ENCODE results near the gene AFTPH. TPM values are rescaled to one million over a fixed set of nuclear protein-coding genes. Genes with fewer than 3 reads are reported as not detected.

AFTPH gene
- polyA plus RNA-seq, 1 of the 3 experiments (the other 2 are of a cell fraction), result 7.4 TPM

DNA sequence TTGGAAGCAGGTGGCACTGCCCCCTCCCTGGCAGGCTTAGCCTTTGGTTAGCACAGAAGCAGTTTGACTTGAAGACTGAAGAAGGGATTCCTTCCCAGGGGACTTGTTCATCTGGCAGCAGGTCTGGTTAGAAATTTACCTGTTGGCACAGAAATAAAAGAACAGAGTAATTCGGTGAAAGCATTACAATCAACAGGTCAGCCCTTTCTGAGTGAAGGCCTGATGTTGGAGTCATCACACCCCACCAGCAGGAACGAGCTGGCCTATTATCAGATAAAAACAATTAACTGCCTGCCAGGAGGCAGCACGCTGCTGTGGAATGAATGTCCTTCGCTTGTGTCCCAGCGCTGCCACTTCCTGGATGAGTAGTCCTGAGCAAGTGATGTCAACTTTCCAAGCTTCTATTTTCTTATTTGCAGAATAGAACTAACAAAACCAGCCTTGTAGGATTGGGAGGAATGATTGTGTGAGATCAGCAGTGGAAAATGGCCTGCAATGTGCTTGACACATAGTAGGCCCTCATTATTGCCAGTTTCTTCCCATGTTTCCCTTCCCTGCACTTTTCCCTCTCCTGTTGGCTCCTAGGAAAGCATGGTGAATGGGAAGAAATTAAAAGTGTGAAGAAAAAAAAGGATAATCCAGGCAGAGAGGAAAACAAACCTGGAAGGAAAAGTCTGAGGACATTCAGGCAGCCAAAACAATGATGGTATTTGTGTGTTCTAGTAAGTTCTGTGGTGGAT is 41.2 kb upstream of the AFTPH start:
- Histone ChIP-seq H3K9ac (no peak overlapping the region), H4K20me1 (ENCODE audit: insufficient read depth) (no peaks in the 10 kb centered on the region), H3K4me1 (ENCODE audit: control insufficient read depth in 1 of 2, insufficient read depth in 2 of 2, low read depth in 1 of 2, low read length in 1 of 2) (peaks cover 5 to 10% of the 10 kb centered on the region in 2 experiments; a peak in 1 of 4 replicates), H3K4me3 (ENCODE audit: low read depth in 2 of 2, low read length in 1 of 2) (no peak overlapping the region), H3K79me2 (ENCODE audit: insufficient read depth) (no peaks in the 10 kb centered on the region), H3K9me2 (no peaks in the 10 kb centered on the region), H3F3A (replicated peaks; ENCODE audit: insufficient read depth) (peaks cover 8% of the 10 kb centered on the region), H3K27me3 (ENCODE audit: insufficient read depth) (no peaks in the 10 kb centered on the region; the same call in 1 of the 2 replicates), H3K36me3 (replicated peaks in 1 of 2; ENCODE audit: control insufficient read depth in 1 of 2, insufficient read depth in 2 of 2, low read length in 1 of 2) (no peaks in the 10 kb centered on the region), H3K27ac (ENCODE audit: low read depth in 2 of 2, low read length in 1 of 2) (no peak overlapping the region), H3K9me3 (no peaks in the 10 kb centered on the region), H2AFZ (ENCODE audit: low read depth) (no peak overlapping the region), H3K4me2 (no peak overlapping the region)
- WGBS (ENCODE audit: low lambda C conversion rate), result 29% methylated on average over 5 of the region's 5 CpGs
- ChIA-PET CTCF (interaction anchor here (0.9 to 1.1 kb wide), 2 partner anchors 9 to 40 kb away, joined by 3 read pairs; no protein-coding TSS in a partner anchor), POLR2A (interaction anchor here (1.6 kb wide), 1 partner anchor 11 kb away, joined by 4 read pairs; no protein-coding TSS in a partner anchor)
- DNase-seq, result peak; percentile 41
- TF ChIP-seq GATA2 (CRISPR knock-in tag; IDR thresholded peaks at IDR 0.05), result peak; percentile 49
- TF ChIP-seq, protein P1, sequence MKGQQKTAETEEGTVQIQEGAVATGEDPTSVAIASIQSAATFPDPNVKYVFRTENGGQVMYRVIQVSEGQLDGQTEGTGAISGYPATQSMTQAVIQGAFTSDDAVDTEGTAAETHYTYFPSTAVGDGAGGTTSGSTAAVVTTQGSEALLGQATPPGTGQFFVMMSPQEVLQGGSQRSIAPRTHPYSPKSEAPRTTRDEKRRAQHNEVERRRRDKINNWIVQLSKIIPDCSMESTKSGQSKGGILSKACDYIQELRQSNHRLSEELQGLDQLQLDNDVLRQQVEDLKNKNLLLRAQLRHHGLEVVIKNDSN (IDR thresholded peaks at IDR 0.05; ENCODE audit: borderline replicate concordance, low read depth), result no peak
- TF ChIP-seq, protein P2, sequence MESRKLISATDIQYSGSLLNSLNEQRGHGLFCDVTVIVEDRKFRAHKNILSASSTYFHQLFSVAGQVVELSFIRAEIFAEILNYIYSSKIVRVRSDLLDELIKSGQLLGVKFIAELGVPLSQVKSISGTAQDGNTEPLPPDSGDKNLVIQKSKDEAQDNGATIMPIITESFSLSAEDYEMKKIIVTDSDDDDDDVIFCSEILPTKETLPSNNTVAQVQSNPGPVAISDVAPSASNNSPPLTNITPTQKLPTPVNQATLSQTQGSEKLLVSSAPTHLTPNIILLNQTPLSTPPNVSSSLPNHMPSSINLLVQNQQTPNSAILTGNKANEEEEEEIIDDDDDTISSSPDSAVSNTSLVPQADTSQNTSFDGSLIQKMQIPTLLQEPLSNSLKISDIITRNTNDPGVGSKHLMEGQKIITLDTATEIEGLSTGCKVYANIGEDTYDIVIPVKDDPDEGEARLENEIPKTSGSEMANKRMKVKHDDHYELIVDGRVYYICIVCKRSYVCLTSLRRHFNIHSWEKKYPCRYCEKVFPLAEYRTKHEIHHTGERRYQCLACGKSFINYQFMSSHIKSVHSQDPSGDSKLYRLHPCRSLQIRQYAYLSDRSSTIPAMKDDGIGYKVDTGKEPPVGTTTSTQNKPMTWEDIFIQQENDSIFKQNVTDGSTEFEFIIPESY (IDR thresholded peaks at IDR 0.05; ENCODE audit: borderline replicate concordance, low read depth), result no peak
- TF ChIP-seq, protein P3, sequence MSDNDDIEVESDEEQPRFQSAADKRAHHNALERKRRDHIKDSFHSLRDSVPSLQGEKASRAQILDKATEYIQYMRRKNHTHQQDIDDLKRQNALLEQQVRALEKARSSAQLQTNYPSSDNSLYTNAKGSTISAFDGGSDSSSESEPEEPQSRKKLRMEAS (IDR thresholded peaks at IDR 0.05; ENCODE audit: low read depth), result no peak
- TF ChIP-seq, protein P4, sequence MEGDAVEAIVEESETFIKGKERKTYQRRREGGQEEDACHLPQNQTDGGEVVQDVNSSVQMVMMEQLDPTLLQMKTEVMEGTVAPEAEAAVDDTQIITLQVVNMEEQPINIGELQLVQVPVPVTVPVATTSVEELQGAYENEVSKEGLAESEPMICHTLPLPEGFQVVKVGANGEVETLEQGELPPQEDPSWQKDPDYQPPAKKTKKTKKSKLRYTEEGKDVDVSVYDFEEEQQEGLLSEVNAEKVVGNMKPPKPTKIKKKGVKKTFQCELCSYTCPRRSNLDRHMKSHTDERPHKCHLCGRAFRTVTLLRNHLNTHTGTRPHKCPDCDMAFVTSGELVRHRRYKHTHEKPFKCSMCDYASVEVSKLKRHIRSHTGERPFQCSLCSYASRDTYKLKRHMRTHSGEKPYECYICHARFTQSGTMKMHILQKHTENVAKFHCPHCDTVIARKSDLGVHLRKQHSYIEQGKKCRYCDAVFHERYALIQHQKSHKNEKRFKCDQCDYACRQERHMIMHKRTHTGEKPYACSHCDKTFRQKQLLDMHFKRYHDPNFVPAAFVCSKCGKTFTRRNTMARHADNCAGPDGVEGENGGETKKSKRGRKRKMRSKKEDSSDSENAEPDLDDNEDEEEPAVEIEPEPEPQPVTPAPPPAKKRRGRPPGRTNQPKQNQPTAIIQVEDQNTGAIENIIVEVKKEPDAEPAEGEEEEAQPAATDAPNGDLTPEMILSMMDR (IDR thresholded peaks at IDR 0.05), result no peak
- no peak for TF ChIP-seq JUND (IDR thresholded peaks at IDR 0.05)
- no peak for TF ChIP-seq RFX5 (IDR thresholded peaks at IDR 0.05; ENCODE audit: low read length)
- peak; percentile 81 for TF ChIP-seq RCOR1 (IDR thresholded peaks at IDR 0.05; ENCODE audit: low read length)
- TF ChIP-seq EZH2phosphoT487 (IDR thresholded peaks at IDR 0.05; ENCODE audit: borderline replicate concordance, low read depth), result no peak
- TF ChIP-seq TCF12 (IDR thresholded peaks at IDR 0.05), result no peak
- TF ChIP-seq CHD2 (IDR thresholded peaks at IDR 0.05; ENCODE audit: low read length, partially characterized antibody), result peak; percentile 18
- TF ChIP-seq RXRA (IDR thresholded peaks at IDR 0.05; ENCODE audit: borderline replicate concordance, low read depth), result no peak
- TF ChIP-seq, protein P5, sequence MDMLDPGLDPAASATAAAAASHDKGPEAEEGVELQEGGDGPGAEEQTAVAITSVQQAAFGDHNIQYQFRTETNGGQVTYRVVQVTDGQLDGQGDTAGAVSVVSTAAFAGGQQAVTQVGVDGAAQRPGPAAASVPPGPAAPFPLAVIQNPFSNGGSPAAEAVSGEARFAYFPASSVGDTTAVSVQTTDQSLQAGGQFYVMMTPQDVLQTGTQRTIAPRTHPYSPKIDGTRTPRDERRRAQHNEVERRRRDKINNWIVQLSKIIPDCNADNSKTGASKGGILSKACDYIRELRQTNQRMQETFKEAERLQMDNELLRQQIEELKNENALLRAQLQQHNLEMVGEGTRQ (IDR thresholded peaks at IDR 0.05; ENCODE audit: borderline replicate concordance, low read depth, low read length), result no peak
- TF ChIP-seq GABPA (IDR thresholded peaks at IDR 0.05; ENCODE audit: low read depth), result no peak
- no peak for TF ChIP-seq PBX3 (IDR thresholded peaks at IDR 0.05)
- TF ChIP-seq TAF1 (IDR thresholded peaks at IDR 0.05; ENCODE audit: borderline replicate concordance, low read depth, low read length), result no peak
- no peak for TF ChIP-seq REST (IDR thresholded peaks at IDR 0.05; ENCODE audit: low read depth, low read length)
- no peak for TF ChIP-seq SIN3A (IDR thresholded peaks at IDR 0.05; ENCODE audit: borderline replicate concordance, low read depth, low read length)
- TF ChIP-seq ELF1 (IDR thresholded peaks at IDR 0.05), result 0 out of 2 replicates have a peak, but pooled peaks have one; percentile 41
- no peak for TF ChIP-seq SMC3 (IDR thresholded peaks at IDR 0.05; ENCODE audit: low read depth, low read length)
- no peak for TF ChIP-seq TEAD4 (IDR thresholded peaks at IDR 0.05; ENCODE audit: borderline replicate concordance, insufficient read depth)
- TF ChIP-seq MXI1 (IDR thresholded peaks at IDR 0.05; ENCODE audit: low read depth, low read length), result 0 out of 2 replicates have a peak, but pooled peaks have one; percentile 30
